GM21423 (cell line): ENCODE measurements around the gene VSIG4.

Source experiments
- ATAC-seq: cut with Tn5 transposase; IDR thresholded peaks from one replicate; pipeline ENCODE4 v1.9.1; 2021; ENCODE audit warnings: mild to moderate bottlenecking, moderate library complexity; ENCODE audit not compliant: unreplicated experiment

The VSIG4 gene

GRCh38 chrX:66024570-66024969 is 15.3 kb downstream of the VSIG4 start:
- ATAC-seq: no peak

GRCh38 chrX:66024092-66024467 is 15.8 kb downstream of the VSIG4 start:
- ATAC-seq: no peak

- ATAC-seq: no peak
Observed at GRCh38 chrX:66023385-66024091, 16.3 kb downstream of the VSIG4 start.

GRCh38 chrX:66022632-66023384 is 17.1 kb downstream of the VSIG4 start:
- ATAC-seq: no peak

- no peak for ATAC-seq
Observed at GRCh38 chrX:66021765-66022631, 17.9 kb downstream of the VSIG4 start.

- ATAC-seq: no peak
Observed at GRCh38 chrX:66021401-66021764, 18.5 kb downstream of the VSIG4 start.

- no peak for ATAC-seq
Observed at GRCh38 chrX:66020631-66021334, 19.1 kb downstream of the VSIG4 start.

GRCh38 chrX:66019974-66020373 is 19.9 kb downstream of the VSIG4 start:
- ATAC-seq: no peak

GRCh38 chrX:66019310-66019652 is 20.6 kb downstream of the VSIG4 start:
- no peak for ATAC-seq

- ATAC-seq: no peak
Observed at GRCh38 chrX:66018585-66019309, 21.1 kb downstream of the VSIG4 start.

- ATAC-seq: no peak
Observed at GRCh38 chrX:66017659-66018170, 22.2 kb downstream of the VSIG4 start.

GRCh38 chrX:66016905-66017658 is 22.8 kb downstream of the VSIG4 start:
- no peak for ATAC-seq

- ATAC-seq: no peak
Observed at GRCh38 chrX:66015900-66016689, 23.8 kb downstream of the VSIG4 start.

- peak; percentile 33 for ATAC-seq
Observed at GRCh38 chrX:66015152-66015831, 24.6 kb downstream of the VSIG4 start.

- no peak for ATAC-seq
Observed at GRCh38 chrX:66014556-66014955, 25.3 kb downstream of the VSIG4 start.

- no peak for ATAC-seq
Observed at GRCh38 chrX:66014084-66014483, 25.8 kb downstream of the VSIG4 start.

- ATAC-seq: no peak
Observed at GRCh38 chrX:66013194-66013816, 26.6 kb downstream of the VSIG4 start.

GRCh38 chrX:66012094-66012534 is 27.8 kb downstream of the VSIG4 start:
- peak; percentile 50 for ATAC-seq
